Measurements from ENCODE around the gene ANKRD49.

Gene ANKRD49

GRCh38 chr11:94511932-94512781 lies 18.4 kb downstream of the ANKRD49 start, which contains the start of gene C11orf97:
Gene C11orf97, plus strand, starts transcription at chr11:94512461. Its CDS starts 68 bp downstream, at chr11:94512529.
- DNase-seq: no peak

DNA sequence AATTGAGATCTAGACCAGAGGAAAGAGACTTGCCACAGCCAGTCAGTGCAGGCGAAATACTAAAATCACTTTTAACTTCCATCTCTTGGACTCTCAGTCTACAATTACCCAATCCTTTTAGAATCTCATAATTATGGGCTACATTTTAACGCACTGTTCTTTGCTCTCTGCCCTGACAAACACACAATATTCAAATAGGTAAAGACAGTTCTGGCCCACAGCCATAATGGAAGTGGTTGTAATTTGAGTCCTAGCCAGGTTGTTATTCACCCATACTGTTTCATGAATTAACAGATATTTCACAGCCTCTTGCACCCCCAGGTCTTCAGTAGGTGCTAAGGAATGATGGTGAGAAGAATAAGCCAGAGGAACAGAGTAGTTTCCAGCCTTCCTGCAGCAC lies 19.3 kb downstream of the ANKRD49 start:
- no peak for DNase-seq

DNA sequence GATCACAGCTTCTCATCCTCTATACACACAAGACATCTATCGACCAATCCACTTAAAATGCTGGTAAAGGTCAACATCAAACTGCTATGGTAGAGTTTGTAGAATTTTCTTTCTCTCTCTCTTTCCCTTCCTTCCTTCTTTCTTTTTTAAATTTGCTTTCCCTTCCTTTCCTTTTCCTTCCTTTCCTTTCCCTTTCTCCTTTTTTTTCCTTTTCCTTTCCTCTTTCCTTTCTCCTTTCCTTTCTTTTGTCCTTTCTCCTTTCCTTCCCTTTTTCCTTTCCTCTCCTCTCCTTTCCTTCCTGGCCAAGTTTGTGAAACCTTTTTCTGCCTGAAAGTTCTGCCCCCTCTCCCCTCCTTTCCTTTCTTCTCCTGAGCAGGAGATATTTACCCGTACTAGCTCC lies 21.6 kb downstream of the ANKRD49 start:
- no peak for DNase-seq

GRCh38 chr11:94516725-94517124 lies 22.9 kb downstream of the ANKRD49 start:
- DNase-seq: no peak

GRCh38 chr11:94518300-94518699 lies 24.5 kb downstream of the ANKRD49 start:
- DNase-seq: no peak

- no peak for DNase-seq
Measured at GRCh38 chr11:94519478-94520084, 25.8 kb downstream of the ANKRD49 start.

GRCh38 chr11:94521684-94522083 lies 27.9 kb downstream of the ANKRD49 start:
- no peak for DNase-seq

GRCh38 chr11:94524341-94524740 lies 30.6 kb downstream of the ANKRD49 start:
- DNase-seq: no peak

- DNase-seq: no peak
Measured at GRCh38 chr11:94525546-94526324, 32.0 kb downstream of the ANKRD49 start.

- no peak for DNase-seq
Measured at GRCh38 chr11:94526645-94527438, 33.1 kb downstream of the ANKRD49 start.

- DNase-seq: no peak
Measured at GRCh38 chr11:94528551-94528950, 34.8 kb downstream of the ANKRD49 start.

- DNase-seq: no peak
Measured at GRCh38 chr11:94532211-94532610, 38.4 kb downstream of the ANKRD49 start.

DNA sequence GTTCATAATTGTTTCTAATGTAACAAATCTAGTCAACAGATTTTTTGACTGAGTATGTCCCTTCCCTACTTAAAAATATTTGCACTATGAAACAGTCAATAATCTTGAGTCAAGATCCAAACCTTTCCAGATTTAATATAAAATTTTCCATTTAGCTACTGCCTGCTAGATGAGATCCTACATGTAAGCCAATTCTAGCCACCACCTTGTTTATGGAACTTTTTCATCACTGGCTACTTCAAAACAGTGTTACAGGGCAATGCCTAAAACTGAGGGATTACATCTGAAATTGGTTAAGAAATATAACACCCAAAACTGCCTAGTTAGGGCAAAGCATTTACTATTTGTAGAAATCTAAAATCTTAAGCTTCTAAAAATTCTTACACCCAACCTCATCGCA lies 39.4 kb downstream of the ANKRD49 start:
- DNase-seq: no peak

- no peak for DNase-seq
Measured at GRCh38 chr11:94533696-94534630, 40.2 kb downstream of the ANKRD49 start.

GRCh38 chr11:94536386-94536785 lies 42.6 kb downstream of the ANKRD49 start:
- DNase-seq: no peak

DNA sequence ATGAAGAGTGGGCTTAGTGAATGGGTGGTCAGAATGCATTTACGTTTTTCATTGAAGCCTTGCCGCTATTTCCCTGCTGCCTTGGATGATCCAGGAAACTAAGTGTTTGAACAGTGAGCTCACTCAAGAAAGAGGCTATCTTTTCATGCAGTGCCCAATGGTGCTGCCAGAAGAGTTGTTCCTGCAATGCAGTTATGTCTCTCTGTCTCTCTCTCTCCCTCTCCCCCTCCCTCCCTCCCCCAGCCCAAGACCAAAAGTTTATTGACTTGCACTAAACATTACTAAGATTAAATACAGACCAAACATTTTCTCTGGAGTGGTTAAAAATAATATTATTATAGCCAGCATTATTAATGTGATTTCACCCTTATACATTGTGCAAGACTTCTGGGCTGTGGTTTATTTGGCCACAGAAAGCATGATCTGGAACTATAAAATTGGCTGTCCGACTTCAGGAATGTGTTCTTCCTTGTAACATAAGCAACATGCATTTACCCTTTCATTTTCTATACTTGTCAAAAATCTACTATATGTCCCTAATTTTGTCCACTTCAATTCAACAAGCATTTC lies 43.3 kb downstream of the ANKRD49 start:
- no peak for DNase-seq

DNA sequence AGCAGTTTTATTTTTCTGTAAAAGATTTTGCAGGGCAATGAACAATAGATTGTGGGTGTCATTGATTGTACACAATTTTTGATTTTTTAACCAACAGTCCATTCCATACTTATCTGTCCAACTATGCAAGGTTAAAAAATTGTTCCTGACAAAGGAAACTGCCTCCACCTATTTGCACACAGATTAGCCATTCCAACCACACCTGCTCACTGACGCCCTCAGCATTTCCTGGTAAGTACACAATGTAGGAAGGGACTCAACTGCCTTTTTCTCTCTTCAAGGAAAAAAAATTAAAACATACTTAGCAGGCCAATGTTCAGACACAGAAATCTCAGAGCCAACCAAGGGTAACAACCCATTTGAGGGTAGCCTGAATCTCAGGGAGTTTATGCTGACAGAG lies 45.6 kb downstream of the ANKRD49 start:
- no peak for DNase-seq

DNA sequence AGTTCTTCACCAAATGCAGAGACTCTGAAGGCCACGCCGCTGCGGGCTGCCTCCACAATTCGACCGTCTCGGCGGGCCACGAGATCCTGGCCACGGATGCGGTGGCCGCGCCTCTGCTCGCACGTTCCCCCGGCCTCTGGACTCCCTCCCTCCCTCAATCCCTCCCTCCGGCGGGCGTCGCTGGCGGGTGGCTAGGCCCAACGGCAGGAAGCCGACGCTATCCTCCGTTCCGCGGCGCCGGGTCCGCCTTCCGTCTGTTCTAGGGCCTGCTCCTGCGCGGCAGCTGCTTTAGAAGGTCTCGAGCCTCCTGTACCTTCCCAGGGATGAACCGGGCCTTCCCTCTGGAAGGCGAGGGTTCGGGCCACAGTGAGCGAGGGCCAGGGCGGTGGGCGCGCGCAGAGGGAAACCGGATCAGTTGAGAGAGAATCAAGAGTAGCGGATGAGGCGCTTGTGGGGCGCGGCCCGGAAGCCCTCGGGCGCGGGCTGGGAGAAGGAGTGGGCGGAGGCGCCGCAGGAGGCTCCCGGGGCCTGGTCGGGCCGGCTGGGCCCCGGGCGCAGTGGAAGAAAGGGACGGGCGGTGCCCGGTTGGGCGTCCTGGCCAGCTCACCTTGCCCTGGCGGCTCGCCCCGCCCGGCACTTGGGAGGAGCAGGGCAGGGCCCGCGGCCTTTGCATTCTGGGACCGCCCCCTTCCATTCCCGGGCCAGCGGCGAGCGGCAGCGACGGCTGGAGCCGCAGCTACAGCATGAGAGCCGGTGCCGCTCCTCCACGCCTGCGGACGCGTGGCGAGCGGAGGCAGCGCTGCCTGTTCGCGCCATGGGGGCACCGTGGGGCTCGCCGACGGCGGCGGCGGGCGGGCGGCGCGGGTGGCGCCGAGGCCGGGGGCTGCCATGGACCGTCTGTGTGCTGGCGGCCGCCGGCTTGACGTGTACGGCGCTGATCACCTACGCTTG lies 50.2 kb downstream of the ANKRD49 start, which contains the start of gene FUT4:
TSS of gene FUT4 (plus strand) at position 227 of the 951 bp plus-strand sequence. CDS start at position 440, 213 bp downstream.
- no peak for DNase-seq

GRCh38 chr11:94544646-94545263 lies 51.0 kb downstream of the ANKRD49 start:
- no peak for DNase-seq

Data from cortex of kidney (tissue), 1 donor.